GM23248 (cell line): ENCODE results near the gene NR2F2.

Source experiments
- EZH2 ChIP-seq: fragments of 200-600 bp; sonication (generic); IDR thresholded peaks from 2 replicates; pipeline ENCODE4 v1.6.1; 2018; ENCODE audit warnings: antibody characterized with exemption, mild to moderate bottlenecking; ENCODE audit not compliant: insufficient read depth, poor library complexity, severe bottlenecking
- EZH2phosphoT487 ChIP-seq: fragments of 200-600 bp; sonication (generic); IDR thresholded peaks from 2 replicates; pipeline ENCODE4 v1.6.1; 2018; ENCODE audit warnings: antibody characterized with exemption, moderate library complexity, mild to moderate bottlenecking, low read depth; ENCODE audit not compliant: insufficient read depth

DNA sequence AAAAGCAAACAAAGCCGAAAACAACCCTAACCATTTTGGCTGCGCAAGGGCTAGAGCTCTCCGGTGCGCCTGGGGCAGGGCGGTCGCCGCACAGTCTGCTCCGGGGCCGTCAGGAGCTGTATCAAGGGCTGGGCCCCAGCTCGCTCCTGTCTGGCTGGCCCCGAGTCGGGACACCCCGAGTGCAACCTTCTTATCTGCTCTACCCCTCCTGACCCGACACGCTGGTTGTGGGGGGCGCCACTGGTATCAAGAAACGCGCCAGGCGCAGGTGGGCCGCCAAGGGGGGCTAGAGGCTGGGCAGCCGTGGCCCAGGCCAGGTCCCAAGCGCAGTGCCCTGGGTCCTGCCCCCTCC lies 36.0 kb downstream of the NR2F2 start:
- TF ChIP-seq EZH2 (no peak), EZH2phosphoT487 (no peak)
